NCI-H345 treated with DMSO at 0.1 percent for 48 hours (cell line): ENCODE data around the gene CAVIN1.
A peak's percentile ranks its signal among the peaks of the same experiment; 100 is the strongest.
"Not testable (repeated sequence)": the region's sequence is repeated elsewhere in the genome, so short reads cannot be mapped to it uniquely, and the experiment has no call there.

Experiments used
- DNase-seq: peaks from one replicate; lab custom pipeline; 2025; ENCODE audit not compliant: unreplicated experiment; lab: John Stamatoyannopoulos, UW

CAVIN1 gene

DNA sequence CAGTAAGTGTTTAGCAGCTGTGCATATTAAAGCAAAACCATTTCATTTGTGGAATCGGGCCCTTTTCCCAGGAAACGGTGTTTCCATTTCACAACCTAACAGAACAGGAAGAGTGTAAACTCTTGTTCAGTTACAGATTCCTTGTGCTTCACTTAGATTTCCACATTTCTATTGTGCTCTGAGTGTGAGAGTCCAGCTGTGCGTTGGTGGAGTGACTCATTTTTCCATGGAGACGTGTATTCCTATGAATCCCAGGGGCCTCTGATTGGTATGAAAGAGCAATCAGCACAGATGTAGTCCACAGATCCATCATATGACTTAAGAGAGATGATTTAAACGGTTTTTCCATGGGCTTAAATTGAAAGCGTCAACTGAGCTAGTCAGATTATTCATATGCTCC is 13.3 kb upstream of the CAVIN1 start:
- DNase-seq = no peak

DNA sequence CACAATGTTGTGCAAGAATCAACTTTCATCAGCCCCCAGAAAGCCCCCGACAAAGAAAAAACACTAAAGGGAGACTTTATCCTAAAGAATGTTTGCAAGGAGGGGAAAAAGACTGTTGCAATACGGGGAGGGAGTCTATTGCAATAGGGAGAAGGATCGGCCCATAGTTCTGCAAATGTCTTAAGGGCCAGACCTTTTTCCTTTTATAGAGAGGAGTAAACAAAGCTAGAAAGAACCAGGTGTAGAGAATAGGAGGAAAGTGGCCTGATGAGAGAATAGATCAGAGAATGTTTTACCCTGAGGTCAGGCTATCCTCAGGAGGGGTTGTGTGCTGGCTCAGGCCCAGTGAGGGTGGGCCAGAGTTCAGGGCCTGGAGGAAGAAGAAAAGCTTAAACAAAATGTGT is 8.7 kb upstream of the CAVIN1 start:
- DNase-seq = no peak

DNA sequence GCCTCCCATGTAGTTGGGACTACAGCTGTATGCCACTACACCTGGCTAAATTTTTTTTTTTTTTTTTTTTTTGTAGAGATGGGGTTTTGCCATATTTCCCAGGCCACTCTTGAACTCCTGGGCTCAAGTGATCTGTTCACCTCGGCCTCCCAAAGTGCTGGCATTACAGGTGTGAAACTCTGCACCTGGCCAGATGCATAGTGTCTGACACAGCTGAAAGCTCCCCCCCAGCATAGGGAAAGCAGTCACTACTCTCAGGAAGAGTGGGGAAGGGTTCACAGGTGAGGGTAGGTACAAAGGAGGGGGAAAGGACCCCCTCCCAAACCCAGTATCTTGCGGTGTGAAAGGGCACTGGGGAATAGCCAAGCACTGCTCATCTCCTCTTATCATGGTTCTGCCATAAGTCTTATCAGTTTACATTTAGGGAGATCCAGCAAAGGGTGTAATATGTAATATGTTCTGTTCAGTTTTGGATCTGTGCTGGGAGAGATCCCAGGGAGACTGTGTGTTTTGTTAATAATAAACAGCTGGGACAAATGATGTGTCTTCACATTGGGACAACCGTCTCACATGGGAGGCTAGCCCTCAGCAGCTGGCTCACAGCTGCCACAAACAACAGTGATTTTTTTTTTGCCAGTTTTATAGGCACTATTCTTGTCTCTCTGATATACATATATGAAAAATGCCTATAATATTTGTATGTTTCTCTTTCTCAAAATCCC is 6.8 kb upstream of the CAVIN1 start:
- no peak for DNase-seq

DNA sequence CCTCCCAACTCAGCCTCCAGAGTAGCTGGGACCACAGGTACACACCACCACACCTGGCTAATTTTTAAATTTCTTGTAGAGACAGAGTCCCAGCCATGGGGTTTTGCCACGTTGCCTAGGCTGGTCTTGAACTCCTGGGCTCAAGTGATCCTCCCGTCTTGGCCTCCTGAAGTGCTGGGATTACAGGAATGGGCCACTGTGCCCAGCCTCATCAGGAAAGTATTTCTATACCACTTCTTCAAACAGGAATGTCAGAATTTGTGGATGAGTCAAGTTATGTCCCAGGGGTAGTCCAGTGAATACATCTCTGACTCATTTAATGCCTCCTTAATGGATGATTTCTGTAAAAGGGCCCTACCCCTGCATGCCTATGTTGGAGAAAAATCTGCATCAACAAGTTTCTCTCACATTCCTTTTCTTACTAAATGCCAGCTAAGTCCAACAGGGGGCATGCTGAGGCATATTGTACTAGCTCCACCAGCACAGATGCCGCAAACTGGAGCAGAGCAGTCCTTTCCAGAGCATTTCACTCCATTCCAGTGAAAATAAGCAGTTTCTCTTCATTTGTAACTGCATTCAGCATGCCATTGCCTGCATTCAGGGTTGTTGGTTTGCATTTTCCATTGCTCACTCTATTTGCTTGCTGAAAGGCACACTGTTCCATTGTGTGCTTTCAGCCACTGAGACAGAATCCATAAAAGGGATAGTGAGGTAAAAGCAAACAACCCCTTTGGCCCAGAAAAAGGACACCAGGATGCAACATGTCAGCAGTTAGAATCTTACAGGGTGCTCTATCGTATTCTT is 5.3 kb upstream of the CAVIN1 start:
- no peak for DNase-seq

DNA sequence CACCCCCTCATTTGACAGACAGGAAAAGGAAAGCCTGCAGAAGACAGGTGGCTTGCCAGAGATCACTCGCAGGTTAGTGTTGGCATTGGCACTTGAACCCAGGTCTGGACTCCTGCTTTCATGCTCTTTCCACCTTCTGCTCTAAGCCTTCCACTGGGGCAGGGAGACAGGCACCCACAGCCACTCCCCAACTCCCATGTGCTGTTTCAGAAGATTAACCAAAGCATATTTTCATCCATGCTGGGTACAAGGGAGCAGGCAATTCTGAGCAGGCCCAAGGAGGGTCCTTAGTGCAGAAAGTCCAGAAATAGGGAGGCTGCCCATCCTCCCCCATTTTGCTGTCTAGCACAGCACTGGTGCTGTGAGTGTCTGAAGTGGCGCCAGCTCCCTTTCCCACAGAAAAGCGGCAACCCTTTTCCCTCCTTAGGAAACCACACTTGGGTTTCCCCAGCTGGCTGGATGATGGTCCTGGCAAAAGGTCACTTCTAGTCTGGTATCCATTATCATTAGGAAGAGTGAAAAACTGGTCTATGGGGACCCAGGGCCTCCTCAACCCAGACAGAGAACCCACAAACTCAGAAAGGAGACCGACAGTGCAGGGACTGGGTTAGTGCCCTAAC is 2.0 kb upstream of the CAVIN1 start:
- no peak for DNase-seq

DNA sequence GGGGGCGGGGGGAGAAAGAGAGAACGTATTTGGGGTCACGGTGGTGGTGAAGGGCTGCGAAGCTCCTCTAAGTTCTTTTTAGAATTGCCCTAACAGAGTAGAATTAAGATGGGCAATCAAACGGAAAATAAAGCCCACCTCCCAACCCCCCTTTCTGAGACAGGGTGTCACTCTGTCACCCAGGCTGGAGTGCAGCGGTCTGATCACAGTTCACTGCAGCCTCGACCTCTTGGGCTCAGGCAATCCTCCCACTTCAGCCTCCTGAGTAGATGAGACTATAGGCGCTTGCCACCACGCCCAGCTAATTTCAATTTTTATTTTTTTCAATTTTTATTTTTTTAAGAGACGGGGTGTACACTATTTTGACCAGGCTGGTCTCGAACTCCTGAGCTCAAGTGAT is 710 bp upstream of the CAVIN1 start:
- no peak for DNase-seq

DNA sequence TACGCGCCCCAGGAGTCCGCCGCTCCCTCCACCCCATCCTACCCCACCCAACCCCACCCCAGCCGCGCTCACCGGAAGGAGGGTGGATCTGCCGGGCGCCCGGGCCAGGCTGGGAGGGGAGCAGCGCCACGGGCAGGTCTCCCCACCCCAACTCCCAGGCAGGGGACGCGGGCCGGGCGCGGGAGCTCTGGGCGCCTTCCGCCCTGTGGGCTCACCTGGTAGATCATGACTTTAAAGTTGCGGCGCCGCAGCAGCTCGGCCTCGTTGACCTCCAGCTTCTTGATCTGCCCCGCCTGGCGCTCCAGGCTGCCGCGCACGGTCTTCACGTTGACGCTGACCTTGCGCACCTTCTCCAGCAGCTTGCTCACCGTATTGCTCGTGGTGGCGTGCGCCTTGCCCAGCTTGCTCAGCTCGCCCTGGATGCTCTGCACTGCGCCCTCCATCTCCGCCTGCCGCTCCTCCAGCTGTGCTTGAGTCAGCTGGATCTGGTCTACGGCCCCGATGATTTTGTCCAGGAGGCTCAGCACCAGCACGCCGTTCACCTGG is 571 bp downstream of the CAVIN1 start:
- DNase-seq = no peak

DNA sequence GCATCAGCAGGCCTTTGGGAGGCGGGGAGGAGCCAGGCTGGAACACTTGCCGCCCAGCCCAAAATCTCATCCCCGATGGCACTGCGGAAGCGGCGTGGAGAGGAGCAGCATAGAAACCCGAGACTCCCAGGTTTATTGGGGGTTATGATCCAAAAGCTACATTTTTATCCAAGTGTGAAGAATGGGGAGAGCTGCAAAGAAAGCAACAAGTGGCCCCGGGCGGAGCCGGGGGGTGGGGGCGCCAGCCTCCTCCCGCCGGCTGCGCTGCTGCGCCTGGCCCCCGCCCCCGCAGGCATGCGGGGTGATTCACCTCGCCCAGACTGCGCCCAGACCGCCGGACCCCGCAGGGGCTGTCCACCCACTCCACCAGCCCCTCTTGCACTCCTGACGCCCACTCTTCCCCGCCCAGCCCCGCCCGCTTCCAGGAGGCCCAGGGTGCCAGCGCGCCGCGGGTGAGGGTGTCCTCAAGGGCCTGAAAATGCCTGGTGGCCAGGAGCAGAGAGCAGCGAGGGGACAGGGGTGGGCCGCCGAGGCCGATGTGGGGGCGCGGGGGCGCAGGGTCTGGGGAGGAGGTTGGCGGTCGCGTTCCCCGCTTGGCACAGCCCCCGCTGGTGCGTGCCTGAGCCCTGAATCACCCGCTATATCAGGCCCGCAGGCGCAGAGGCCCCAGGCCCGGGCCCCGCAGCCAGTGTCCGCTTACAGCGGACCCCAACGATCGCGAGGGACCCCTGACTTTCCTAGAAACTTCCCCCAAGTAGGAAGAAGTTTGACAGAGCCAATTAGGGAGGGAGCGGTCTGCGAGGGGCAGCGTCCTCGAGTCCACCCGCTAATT is 1.3 kb downstream of the CAVIN1 start:
- no peak for DNase-seq

DNA sequence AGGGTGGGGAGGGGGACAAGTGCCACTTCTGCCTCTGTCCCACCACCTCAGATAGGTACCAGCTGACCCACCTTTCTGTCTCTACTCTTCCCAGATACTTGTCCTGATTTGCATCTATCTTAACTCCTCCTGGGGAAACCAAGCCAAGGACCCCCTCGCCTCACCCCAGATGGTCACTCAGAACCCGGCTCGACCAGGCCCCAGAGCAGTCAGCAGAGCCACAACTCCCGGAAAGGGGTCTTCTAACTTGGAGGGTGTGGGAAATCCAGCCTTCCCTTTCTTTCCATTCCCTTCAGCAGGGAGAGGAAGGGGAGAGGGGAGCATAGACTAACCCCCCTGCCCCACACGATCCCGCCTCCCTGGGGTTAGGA is 1.9 kb downstream of the CAVIN1 start:
- DNase-seq = no peak

DNA sequence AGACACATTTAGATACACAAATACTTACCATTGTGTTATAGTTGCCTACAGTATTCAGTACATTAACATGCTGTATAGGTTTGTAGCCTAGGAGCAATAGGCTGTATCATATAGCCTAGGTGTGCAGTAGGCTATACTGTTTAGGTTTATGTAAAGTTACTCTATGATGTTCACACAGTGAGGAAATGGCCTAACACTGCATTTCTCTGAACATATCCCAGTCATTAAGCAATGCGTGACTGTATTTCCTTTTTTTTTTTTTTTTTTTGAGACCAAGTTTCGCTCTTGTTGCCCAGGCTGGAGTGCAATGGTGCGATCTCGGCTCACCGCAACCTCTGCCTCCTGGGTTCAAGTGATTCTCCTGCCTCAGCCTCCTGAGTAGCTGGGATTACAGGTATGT is 5.1 kb downstream of the CAVIN1 start:
- not testable (repeated sequence) for DNase-seq

DNA sequence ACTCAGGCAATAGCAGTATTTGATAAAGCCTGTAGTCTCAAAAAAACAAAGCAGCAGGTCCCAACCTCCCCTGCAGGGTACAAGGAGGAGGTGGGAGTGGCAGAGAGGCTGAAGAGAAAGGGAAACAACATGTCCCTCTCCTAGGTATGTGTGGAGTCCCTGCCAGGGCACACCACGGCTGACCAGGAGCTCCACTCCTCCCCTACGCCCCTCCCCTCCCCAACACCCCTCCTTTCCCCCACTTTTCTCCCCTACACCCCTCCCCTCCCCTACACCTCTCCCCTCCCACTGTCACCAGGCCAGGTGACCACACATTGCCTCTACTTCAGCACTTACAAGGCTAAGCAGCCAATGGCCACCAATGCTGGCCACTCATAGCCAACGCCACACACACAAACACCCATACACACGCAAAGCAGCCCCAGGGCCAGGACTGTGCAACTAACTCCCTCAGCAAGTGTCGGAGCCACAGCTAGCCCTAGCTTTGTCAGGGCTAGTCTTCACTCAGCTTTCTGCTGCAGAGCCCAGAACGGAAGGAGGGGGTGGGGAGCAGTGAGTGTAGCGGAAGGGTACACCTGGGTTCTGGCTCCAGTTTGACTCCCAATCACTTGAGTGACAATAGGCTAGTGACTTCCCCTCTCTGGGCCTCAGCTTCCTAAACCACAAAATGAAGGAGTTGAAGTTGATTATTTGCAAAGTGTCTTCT is 8.2 kb downstream of the CAVIN1 start:
- DNase-seq = no peak

DNA sequence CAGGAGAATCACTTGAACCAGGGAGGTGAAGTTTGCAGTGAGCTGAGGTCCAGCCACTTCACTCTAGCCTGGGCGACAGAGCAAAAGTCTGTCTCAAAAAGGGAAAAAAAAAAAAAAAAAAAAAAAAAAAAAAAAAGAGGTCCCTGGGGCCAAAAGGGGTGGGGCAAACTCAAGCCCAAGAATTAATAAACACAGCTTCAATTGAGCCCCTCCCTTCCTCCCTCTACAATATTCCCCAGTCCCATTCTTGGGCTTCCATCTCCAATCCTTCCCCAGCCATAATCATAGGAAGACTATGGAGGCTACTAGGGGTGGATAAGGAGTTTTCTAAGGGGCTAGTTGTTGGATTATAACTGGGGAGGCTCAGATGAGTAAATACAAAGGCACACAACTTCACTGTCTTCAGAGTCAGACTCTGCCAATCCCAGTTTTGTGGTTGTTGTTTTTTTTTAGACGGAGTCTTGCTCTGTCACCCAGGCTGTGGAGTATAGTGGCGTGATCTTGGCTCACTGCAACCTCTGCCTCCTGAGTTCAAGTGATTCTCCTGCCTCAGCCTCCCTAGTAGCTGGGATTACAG is 9.5 kb downstream of the CAVIN1 start:
- no peak for DNase-seq

DNA sequence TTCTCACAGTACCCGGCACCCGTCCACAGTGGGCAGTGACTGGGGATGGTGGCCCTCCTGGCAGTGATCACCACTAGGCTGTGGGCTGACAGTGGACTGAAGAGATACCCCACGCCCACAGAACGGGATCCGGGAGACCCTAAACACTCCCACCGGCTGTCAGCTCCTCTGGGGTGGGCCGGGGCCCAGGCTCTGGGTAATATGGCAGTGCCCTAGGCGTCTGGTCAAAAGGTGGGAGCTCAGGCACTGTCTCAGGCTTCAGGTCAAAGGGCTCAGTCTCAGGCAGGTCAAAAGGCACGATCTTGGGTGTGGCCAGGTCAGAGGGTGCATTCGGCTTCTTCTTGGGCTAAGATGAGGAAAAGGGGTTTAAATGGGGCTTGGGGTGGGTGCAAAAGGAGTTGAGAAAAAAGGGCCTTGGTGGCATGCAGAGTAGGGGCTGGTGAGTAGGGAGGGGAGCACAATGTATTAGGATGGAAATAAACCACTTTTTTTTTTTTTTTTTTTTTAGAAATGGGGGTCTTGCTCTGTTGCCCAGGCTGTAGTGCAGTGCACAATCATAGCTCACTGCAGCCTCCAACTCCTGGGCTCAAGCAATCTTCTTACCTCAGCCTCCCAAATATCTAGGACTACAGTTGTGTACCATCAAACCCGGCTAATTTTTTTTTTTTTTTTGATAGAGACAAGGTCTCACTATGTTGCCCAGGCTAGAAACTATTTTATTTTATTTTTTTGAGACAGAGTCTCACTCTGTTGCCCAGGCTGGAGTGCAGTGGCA is 11.0 kb downstream of the CAVIN1 start:
- no peak for DNase-seq

DNA sequence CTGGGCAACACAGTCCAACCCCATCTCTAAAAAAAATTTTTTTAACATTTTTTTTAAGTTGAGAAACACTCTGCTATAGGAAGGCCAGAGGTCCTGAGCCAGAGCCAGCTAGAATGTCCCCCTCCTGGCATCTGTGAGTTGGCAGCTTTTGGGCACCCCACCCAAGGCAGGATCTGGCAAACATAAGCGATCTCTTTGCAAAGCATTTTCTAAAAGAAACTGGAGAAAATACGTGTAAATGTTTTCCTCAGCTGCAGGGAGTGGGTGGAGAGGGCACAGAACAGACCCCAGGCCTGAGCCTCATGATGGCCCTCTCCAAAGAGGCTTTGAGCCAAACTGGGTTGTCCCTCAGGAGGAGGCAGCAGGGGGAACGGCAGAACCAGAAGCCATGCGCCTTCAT is 11.7 kb downstream of the CAVIN1 start:
- no peak for DNase-seq

DNA sequence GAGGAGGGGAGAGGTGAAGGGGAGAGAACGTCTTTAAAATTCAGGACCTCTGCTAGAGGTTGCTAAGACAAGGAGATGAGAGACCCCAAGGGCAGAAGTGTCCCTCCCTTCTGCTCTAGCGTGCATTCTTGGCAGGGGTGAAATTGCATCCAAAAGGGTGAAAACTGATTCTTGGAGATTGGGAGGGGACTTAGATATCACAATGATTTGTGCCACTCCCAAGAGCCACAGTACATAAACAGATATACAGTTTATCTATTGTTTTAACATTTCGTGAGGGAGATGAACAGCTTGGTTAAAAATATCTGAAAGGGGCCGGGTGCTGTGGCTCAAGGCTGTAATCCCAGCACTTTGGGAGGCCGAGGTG is 12.8 kb downstream of the CAVIN1 start:
- DNase-seq = no peak

DNA sequence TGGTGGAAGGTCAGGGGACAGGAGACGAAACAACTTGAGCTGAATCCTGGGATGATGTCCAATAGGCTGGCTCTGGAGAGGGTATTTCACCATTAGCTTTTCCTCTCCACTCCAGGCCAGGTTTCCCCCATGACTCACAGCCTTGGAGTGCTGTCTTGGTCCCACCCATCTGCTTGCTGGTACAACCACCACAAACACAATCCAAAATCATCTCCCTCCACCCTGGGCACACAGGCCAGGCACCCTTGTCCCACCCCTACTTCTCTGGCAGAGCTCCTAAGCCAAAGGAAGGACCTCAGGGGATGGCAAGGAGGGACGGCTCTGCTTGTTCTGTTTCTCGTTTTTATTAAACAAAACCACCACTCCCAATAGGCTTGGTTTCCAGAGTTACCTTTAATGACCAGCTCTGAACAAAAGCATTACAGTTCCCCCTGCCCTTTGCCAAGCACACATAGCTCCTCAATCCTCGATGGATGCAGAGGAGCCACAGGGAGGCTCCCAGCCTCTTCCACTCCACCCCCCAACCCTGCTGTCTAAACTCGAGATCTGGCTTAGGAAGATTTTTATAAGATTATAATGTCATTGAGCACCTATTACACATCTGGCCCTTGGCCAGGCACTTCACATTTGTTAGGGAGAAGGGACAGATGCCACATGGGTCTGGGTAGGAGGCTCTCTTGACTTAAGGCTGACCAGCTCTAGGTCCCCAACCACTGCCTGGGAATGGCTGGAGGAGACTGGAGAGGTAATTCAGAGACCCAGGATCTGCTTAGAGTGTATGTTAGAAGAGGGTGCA is 13.3 kb downstream of the CAVIN1 start:
- DNase-seq = no peak

DNA sequence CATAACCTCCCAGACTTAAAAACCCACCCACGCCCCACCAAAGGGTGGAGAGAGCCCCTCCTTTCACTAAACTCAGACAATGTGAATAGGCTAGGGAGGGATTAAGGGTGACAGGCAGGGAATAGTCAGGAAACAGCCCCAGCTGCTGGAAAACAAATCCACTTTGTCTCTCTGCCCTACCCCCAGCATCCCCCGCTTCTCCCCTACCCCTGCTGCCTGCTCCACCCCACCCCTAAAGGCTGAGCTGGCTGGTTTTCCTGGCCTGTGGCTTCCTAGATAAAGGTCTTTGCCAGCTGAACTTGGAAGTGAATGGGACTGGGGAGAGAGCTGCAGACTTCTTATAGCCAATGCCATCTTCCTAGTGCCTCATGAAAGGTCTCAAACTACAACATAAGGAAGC is 15.0 kb downstream of the CAVIN1 start:
- DNase-seq = no peak

DNA sequence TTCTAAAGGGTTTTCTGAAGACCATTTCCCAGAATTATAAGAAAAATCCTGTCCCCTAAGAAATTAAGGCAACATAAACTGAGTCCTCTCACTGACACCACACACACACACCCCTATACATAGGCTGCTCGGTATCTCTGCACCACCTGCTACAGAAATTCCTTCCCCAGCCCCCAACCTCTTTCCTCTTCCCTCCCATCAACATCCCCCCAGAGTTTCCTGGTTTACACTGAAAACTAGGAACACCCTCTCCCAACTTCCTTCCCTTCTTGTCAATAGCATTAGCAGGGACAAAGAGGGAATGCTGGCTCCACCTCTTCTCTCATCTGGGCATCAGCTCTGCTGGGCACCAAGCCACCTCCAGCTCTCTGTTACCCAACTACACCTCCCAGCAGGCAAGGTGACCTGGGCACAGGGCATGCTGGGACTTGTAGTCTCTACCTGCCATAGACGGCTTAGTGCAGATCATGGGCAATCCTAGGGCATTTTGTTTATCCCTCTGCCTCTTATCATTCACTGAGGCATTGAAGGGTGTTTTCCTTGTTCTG is 15.7 kb downstream of the CAVIN1 start:
- DNase-seq = peak; percentile 58
